Glutamatergic neuron (in vitro differentiated cells): ENCODE measurements around the gene DPT. TPM values are rescaled to one million over a fixed set of nuclear protein-coding genes. Genes with fewer than 3 reads are reported as not detected.

Source experiments
- DNase-seq: peaks from one replicate; pipeline ENCODE4 v3.0.0; 2022
- H3K27ac Mint-ChIP-seq: one replicate; pipeline ENCODE4 v1.8.0; 2020; ENCODE audit warnings: mild to moderate bottlenecking, mixed read lengths, inconsistent platforms; ENCODE audit not compliant: unreplicated experiment
- H3K27me3 Mint-ChIP-seq: one replicate; pipeline ENCODE4 v1.8.0; 2020; ENCODE audit warnings: mild to moderate bottlenecking, moderate library complexity, mixed read lengths, inconsistent platforms; ENCODE audit not compliant: unreplicated experiment
- H3K36me3 Mint-ChIP-seq: one replicate; pipeline ENCODE4 v1.8.0; 2020; ENCODE audit warnings: mild to moderate bottlenecking, mixed read lengths, inconsistent platforms; ENCODE audit not compliant: unreplicated experiment
- H3K4me1 Mint-ChIP-seq: one replicate; pipeline ENCODE4 v1.8.0; 2020; ENCODE audit warnings: mild to moderate bottlenecking, low read depth, mixed read lengths, inconsistent platforms; ENCODE audit not compliant: unreplicated experiment
- H3K4me3 Mint-ChIP-seq: one replicate; pipeline ENCODE4 v1.8.0; 2020; ENCODE audit warnings: mild to moderate bottlenecking, mixed read lengths, inconsistent platforms; ENCODE audit not compliant: unreplicated experiment
- H3K9me3 Mint-ChIP-seq: one replicate; pipeline ENCODE4 v1.8.0; 2020; ENCODE audit warnings: mild to moderate bottlenecking, moderate library complexity, mixed read lengths, inconsistent platforms; ENCODE audit not compliant: unreplicated experiment
- total RNA-seq: library from RNA; stranded (reverse); fragmentation: NEBNext Ultra II Directional; extraction: Animal tissue kit (Norgen Biotek cat#: 25700); gene quantifications from one replicate; pipeline ENCODE4 v1.2.1, GENCODE V29; 2021; ENCODE audit not compliant: unreplicated experiment
- TF ChIP-seq, protein P1 (sequence below): fragments of 200-600 bp; sonication (generic); IDR thresholded peaks from one replicate; pipeline ENCODE4 v1.5.0; 2021; ENCODE audit not compliant: partially characterized antibody, unreplicated experiment

Gene DPT
- total RNA-seq, 1 donor from 2014 or later: not detected

DNA sequence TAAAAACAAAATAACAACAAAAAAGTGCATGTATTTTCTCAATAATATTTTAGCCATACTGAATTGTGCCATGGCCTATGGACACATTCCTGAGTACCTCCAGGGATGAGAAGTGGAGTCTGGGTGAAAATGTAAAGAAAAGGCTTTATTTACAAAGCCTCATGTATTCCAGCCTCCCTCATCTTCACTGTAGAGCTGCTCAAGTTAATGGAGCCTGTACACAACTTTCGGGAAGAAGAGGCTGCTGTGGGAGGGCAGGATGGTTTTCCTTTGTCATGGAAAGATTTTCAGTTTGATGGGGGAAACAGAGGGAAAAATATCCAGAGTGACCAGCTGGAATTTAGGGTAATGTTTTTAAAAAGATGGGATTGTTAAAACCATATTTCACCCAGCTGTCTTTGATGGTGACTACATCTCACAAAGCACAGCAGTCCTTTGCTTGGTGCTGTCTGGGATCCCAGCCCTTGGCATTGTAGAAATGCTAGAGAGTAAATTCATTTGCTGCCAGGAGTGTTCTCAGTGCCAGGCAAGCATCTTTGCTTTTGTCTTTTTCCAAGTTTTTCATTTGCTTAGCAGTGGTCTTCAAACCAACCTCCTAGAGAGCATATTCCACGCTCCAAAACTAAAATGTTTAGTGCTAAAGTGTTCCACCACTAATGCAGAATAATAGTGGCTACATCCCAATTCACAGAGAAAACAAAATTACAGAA, 54.9 kb downstream of the DPT start:
- Mint-ChIP-seq H3K9me3 (peaks cover 2% of the 10 kb centered on the region), H3K27me3 (no peaks in the 10 kb centered on the region), H3K36me3 (no peaks in the 10 kb centered on the region), H3K4me3 (no peak overlapping the region), H3K4me1 (no peaks in the 10 kb centered on the region), H3K27ac (no peak overlapping the region)
- no peak for DNase-seq
- TF ChIP-seq, protein P1, sequence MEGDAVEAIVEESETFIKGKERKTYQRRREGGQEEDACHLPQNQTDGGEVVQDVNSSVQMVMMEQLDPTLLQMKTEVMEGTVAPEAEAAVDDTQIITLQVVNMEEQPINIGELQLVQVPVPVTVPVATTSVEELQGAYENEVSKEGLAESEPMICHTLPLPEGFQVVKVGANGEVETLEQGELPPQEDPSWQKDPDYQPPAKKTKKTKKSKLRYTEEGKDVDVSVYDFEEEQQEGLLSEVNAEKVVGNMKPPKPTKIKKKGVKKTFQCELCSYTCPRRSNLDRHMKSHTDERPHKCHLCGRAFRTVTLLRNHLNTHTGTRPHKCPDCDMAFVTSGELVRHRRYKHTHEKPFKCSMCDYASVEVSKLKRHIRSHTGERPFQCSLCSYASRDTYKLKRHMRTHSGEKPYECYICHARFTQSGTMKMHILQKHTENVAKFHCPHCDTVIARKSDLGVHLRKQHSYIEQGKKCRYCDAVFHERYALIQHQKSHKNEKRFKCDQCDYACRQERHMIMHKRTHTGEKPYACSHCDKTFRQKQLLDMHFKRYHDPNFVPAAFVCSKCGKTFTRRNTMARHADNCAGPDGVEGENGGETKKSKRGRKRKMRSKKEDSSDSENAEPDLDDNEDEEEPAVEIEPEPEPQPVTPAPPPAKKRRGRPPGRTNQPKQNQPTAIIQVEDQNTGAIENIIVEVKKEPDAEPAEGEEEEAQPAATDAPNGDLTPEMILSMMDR: no peak

- no peak overlapping the region for H3K4me3 Mint-ChIP-seq
- H3K27ac Mint-ChIP-seq: no peak overlapping the region
- H3K36me3 Mint-ChIP-seq: no peaks in the 10 kb centered on the region
- H3K4me1 Mint-ChIP-seq: no peaks in the 10 kb centered on the region
- TF ChIP-seq, protein P1: no peak
- no peak for DNase-seq
- H3K27me3 Mint-ChIP-seq: no peaks in the 10 kb centered on the region
- peaks cover 2% of the 10 kb centered on the region for H3K9me3 Mint-ChIP-seq
Measured at GRCh38 chr1:168672278-168672677, 56.7 kb downstream of the DPT start.

DNA sequence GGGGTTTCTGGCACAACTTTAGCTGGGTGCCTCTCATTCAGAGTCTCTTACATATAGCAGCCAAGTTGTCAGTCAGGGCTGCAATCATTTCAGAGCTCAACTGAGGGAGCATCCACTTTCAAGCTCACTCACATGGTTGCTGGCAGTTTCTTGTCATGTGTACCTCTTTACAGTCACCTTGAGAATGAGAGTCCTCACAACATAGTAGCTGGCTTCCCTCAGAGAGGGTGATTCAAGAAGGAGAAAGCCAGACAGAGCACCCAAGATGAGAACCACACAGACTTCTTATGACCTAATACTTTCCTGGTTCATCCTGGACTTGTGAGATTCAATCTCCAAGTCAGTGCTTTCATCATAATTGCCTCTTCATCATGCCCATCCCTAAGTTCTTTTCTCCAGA, 57.2 kb downstream of the DPT start:
- H3K4me3 Mint-ChIP-seq: no peak overlapping the region
- H3K4me1 Mint-ChIP-seq: no peaks in the 10 kb centered on the region
- no peak for DNase-seq
- TF ChIP-seq, protein P1: no peak
- H3K27ac Mint-ChIP-seq: no peak overlapping the region
- peaks cover 2% of the 10 kb centered on the region for H3K9me3 Mint-ChIP-seq
- no peaks in the 10 kb centered on the region for H3K27me3 Mint-ChIP-seq
- H3K36me3 Mint-ChIP-seq: no peaks in the 10 kb centered on the region

DNA sequence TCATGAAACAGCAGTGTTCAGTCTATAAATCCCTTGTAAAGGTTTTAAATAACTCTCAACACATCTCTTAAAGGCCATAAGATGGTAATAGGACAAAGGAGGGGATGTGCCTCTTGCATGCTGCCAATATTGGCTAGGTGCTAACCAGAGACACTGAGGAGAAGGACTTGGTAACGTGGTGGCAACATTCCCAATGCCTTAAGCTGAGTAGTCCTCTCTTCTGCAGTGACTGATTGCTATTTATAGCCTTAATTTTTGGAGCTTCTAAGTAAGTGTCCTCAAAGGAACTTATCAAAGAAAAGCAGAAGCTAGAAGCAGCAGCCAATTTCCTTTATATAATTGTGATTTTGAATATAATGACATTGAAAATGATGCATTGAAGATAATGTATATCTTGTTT, 63.0 kb downstream of the DPT start:
- Mint-ChIP-seq H3K27ac (no peak overlapping the region), H3K36me3 (no peaks in the 10 kb centered on the region), H3K4me3 (no peak overlapping the region), H3K27me3 (no peaks in the 10 kb centered on the region), H3K9me3 (no peaks in the 10 kb centered on the region), H3K4me1 (no peaks in the 10 kb centered on the region)
- TF ChIP-seq, protein P1: no peak
- DNase-seq: no peak

- no peaks in the 10 kb centered on the region for H3K27me3 Mint-ChIP-seq
- no peak overlapping the region for H3K27ac Mint-ChIP-seq
- no peaks in the 10 kb centered on the region for H3K36me3 Mint-ChIP-seq
- H3K4me1 Mint-ChIP-seq: no peaks in the 10 kb centered on the region
- no peaks in the 10 kb centered on the region for H3K9me3 Mint-ChIP-seq
- H3K4me3 Mint-ChIP-seq: no peak overlapping the region
- TF ChIP-seq, protein P1: no peak
- no peak for DNase-seq
Measured at GRCh38 chr1:168664069-168664834, 64.8 kb downstream of the DPT start.
